Activated T-cell treated with anti-CD3 and anti-CD28 coated beads, Interleukin-2, amount 50 U/mL, for 24 hours (primary cell): Measurements from ENCODE around the gene UGT3A1.
"Not testable (repeated sequence)": the region's sequence is repeated elsewhere in the genome, so short reads cannot be mapped to it uniquely, and the experiment has no call there.

ENCODE experiments used
- DNase-seq: peaks from one replicate; pipeline ENCODE4 v3.0.0-alpha.2; 2020
- H3K27ac Mint-ChIP-seq: 2 replicates; pipeline ENCODE4 v1.8.0; 2020; ENCODE audit warnings: mild to moderate bottlenecking, mixed read lengths
- H3K27me3 Mint-ChIP-seq: 2 replicates; pipeline ENCODE4 v1.8.0; 2020; ENCODE audit warnings: mixed read lengths
- H3K36me3 Mint-ChIP-seq: 2 replicates; pipeline ENCODE4 v1.8.0; 2020; ENCODE audit warnings: low read depth, mixed read lengths
- H3K4me1 Mint-ChIP-seq: 2 replicates; pipeline ENCODE4 v1.8.0; 2020; ENCODE audit warnings: low read depth, mixed read lengths
- H3K4me3 Mint-ChIP-seq: 2 replicates; pipeline ENCODE4 v1.8.0; 2020; ENCODE audit warnings: mild to moderate bottlenecking, moderate library complexity, mixed read lengths
- H3K9me3 Mint-ChIP-seq: 2 replicates; pipeline ENCODE4 v1.8.0; 2020; ENCODE audit warnings: mixed read lengths

Gene UGT3A1

GRCh38 chr5:36013182-36013581 lies 22.0 kb upstream of the UGT3A1 start:
- Mint-ChIP-seq H3K27me3 (no peaks in the 10 kb centered on the region), H3K4me1 (no peaks in the 10 kb centered on the region), H3K4me3 (no peak overlapping the region), H3K36me3 (peaks cover 3% of the 10 kb centered on the region), H3K9me3 (peaks cover 19% of the 10 kb centered on the region), H3K27ac (no peak overlapping the region)
- no peak for DNase-seq

- Mint-ChIP-seq H3K27me3 (no peaks in the 10 kb centered on the region), H3K4me1 (no peaks in the 10 kb centered on the region), H3K4me3 (no peak overlapping the region), H3K36me3 (no peaks in the 10 kb centered on the region), H3K27ac (no peak overlapping the region), H3K9me3 (peaks cover 16% of the 10 kb centered on the region)
- no peak for DNase-seq
Observed at GRCh38 chr5:36009698-36010097, 18.5 kb upstream of the UGT3A1 start.

GRCh38 chr5:36007366-36007765 lies 16.2 kb upstream of the UGT3A1 start:
- H3K27ac Mint-ChIP-seq: no peak overlapping the region
- no peaks in the 10 kb centered on the region for H3K4me1 Mint-ChIP-seq
- H3K27me3 Mint-ChIP-seq: peaks cover 4% of the 10 kb centered on the region
- no peak overlapping the region for H3K4me3 Mint-ChIP-seq
- H3K36me3 Mint-ChIP-seq: no peaks in the 10 kb centered on the region
- peaks cover 5% of the 10 kb centered on the region for H3K9me3 Mint-ChIP-seq
- no peak for DNase-seq

- no peak overlapping the region for H3K4me3 Mint-ChIP-seq
- H3K4me1 Mint-ChIP-seq: no peaks in the 10 kb centered on the region
- H3K27me3 Mint-ChIP-seq: peaks cover 6% of the 10 kb centered on the region
- no peaks in the 10 kb centered on the region for H3K36me3 Mint-ChIP-seq
- peaks cover 5% of the 10 kb centered on the region for H3K9me3 Mint-ChIP-seq
- no peak for DNase-seq
- H3K27ac Mint-ChIP-seq: no peak overlapping the region
Observed at GRCh38 chr5:36006163-36006562, 15.0 kb upstream of the UGT3A1 start.

GRCh38 chr5:36001032-36001431 lies 9.8 kb upstream of the UGT3A1 start:
- Mint-ChIP-seq H3K4me1 (no peaks in the 10 kb centered on the region), H3K27ac (no peak overlapping the region), H3K27me3 (peaks cover 6% of the 10 kb centered on the region), H3K36me3 (no peaks in the 10 kb centered on the region), H3K9me3 (no peaks in the 10 kb centered on the region), H3K4me3 (no peak overlapping the region)
- no peak for DNase-seq

- no peak for DNase-seq
- H3K27me3 Mint-ChIP-seq: peaks cover 12% of the 10 kb centered on the region
- H3K4me1 Mint-ChIP-seq: no peaks in the 10 kb centered on the region
- H3K27ac Mint-ChIP-seq: no peak overlapping the region
- H3K9me3 Mint-ChIP-seq: no peaks in the 10 kb centered on the region
- H3K36me3 Mint-ChIP-seq: no peaks in the 10 kb centered on the region
- H3K4me3 Mint-ChIP-seq: no peak overlapping the region
Observed at GRCh38 chr5:35999547-35999946, 8.4 kb upstream of the UGT3A1 start.

- Mint-ChIP-seq H3K9me3 (no peaks in the 10 kb centered on the region), H3K4me1 (no peaks in the 10 kb centered on the region), H3K36me3 (no peaks in the 10 kb centered on the region), H3K27ac (no peak overlapping the region), H3K4me3 (no peak overlapping the region), H3K27me3 (peaks cover 18% of the 10 kb centered on the region)
- no peak for DNase-seq
Observed at GRCh38 chr5:35996076-35996475, 4.9 kb upstream of the UGT3A1 start.

GRCh38 chr5:35990520-35990919 lies 670 bp downstream of the UGT3A1 start:
- DNase-seq: no peak
- no peaks in the 10 kb centered on the region for H3K4me1 Mint-ChIP-seq
- peaks cover 39% of the 10 kb centered on the region for H3K27me3 Mint-ChIP-seq
- H3K9me3 Mint-ChIP-seq: no peaks in the 10 kb centered on the region
- H3K27ac Mint-ChIP-seq: no peak overlapping the region
- H3K36me3 Mint-ChIP-seq: no peaks in the 10 kb centered on the region
- no peak overlapping the region for H3K4me3 Mint-ChIP-seq

- Mint-ChIP-seq H3K27ac (no peak overlapping the region), H3K27me3 (peaks cover 36% of the 10 kb centered on the region), H3K4me1 (no peaks in the 10 kb centered on the region), H3K9me3 (no peaks in the 10 kb centered on the region), H3K4me3 (no peak overlapping the region), H3K36me3 (no peaks in the 10 kb centered on the region)
- no peak for DNase-seq
Observed at GRCh38 chr5:35988529-35988928, 2.7 kb downstream of the UGT3A1 start.

GRCh38 chr5:35987776-35988175 lies 3.4 kb downstream of the UGT3A1 start:
- no peak for DNase-seq
- no peaks in the 10 kb centered on the region for H3K9me3 Mint-ChIP-seq
- peaks cover 38% of the 10 kb centered on the region for H3K27me3 Mint-ChIP-seq
- no peaks in the 10 kb centered on the region for H3K36me3 Mint-ChIP-seq
- H3K4me3 Mint-ChIP-seq: no peak overlapping the region
- H3K27ac Mint-ChIP-seq: no peak overlapping the region
- H3K4me1 Mint-ChIP-seq: no peaks in the 10 kb centered on the region

- Mint-ChIP-seq H3K27ac (no peak overlapping the region), H3K4me3 (no peak overlapping the region), H3K36me3 (no peaks in the 10 kb centered on the region), H3K9me3 (peaks cover 11% of the 10 kb centered on the region), H3K27me3 (peaks cover 6% of the 10 kb centered on the region), H3K4me1 (no peaks in the 10 kb centered on the region)
- DNase-seq: no peak
Observed at GRCh38 chr5:35979715-35980114, 11.5 kb downstream of the UGT3A1 start.

GRCh38 chr5:35976859-35977258 lies 14.3 kb downstream of the UGT3A1 start:
- not testable (repeated sequence) for H3K27me3 Mint-ChIP-seq, H3K4me3 Mint-ChIP-seq, H3K4me1 Mint-ChIP-seq, H3K36me3 Mint-ChIP-seq, DNase-seq, H3K27ac Mint-ChIP-seq
- H3K9me3 Mint-ChIP-seq: peaks cover 11% of the 10 kb centered on the region

- H3K9me3 Mint-ChIP-seq: peaks cover 9% of the 10 kb centered on the region
- peaks cover 9% of the 10 kb centered on the region for H3K27me3 Mint-ChIP-seq
- no peak overlapping the region for H3K27ac Mint-ChIP-seq
- no peak overlapping the region for H3K4me3 Mint-ChIP-seq
- no peaks in the 10 kb centered on the region for H3K4me1 Mint-ChIP-seq
- DNase-seq: no peak
- no peaks in the 10 kb centered on the region for H3K36me3 Mint-ChIP-seq
Observed at GRCh38 chr5:35974570-35974969, 16.6 kb downstream of the UGT3A1 start.

- DNase-seq: no peak
- H3K36me3 Mint-ChIP-seq: no peaks in the 10 kb centered on the region
- no peaks in the 10 kb centered on the region for H3K4me1 Mint-ChIP-seq
- peaks cover 3% of the 10 kb centered on the region for H3K9me3 Mint-ChIP-seq
- H3K27me3 Mint-ChIP-seq: peaks cover 18% of the 10 kb centered on the region
- no peak overlapping the region for H3K4me3 Mint-ChIP-seq
- H3K27ac Mint-ChIP-seq: no peak overlapping the region
Observed at GRCh38 chr5:35971878-35972210, 19.3 kb downstream of the UGT3A1 start.

GRCh38 chr5:35971186-35971877 lies 19.9 kb downstream of the UGT3A1 start:
- H3K4me1 Mint-ChIP-seq: no peaks in the 10 kb centered on the region
- DNase-seq: no peak
- H3K27ac Mint-ChIP-seq: no peak overlapping the region
- H3K9me3 Mint-ChIP-seq: peaks cover 3% of the 10 kb centered on the region
- H3K27me3 Mint-ChIP-seq: peaks cover 18% of the 10 kb centered on the region
- H3K4me3 Mint-ChIP-seq: no peak overlapping the region
- H3K36me3 Mint-ChIP-seq: no peaks in the 10 kb centered on the region

GRCh38 chr5:35963381-35963843 lies 27.8 kb downstream of the UGT3A1 start:
- no peak for DNase-seq

More at GRCh38 chr5:35963381-35963843, 27.8 kb downstream of the UGT3A1 start:
- no peak overlapping the region for H3K27ac Mint-ChIP-seq
- H3K27me3 Mint-ChIP-seq: peaks cover 28% of the 10 kb centered on the region
- H3K4me3 Mint-ChIP-seq: no peak overlapping the region
- H3K9me3 Mint-ChIP-seq: peaks cover 5% of the 10 kb centered on the region
- no peaks in the 10 kb centered on the region for H3K4me1 Mint-ChIP-seq
- H3K36me3 Mint-ChIP-seq: no peaks in the 10 kb centered on the region
